Measurements from ENCODE around the gene GHDC.

The GHDC gene

DNA sequence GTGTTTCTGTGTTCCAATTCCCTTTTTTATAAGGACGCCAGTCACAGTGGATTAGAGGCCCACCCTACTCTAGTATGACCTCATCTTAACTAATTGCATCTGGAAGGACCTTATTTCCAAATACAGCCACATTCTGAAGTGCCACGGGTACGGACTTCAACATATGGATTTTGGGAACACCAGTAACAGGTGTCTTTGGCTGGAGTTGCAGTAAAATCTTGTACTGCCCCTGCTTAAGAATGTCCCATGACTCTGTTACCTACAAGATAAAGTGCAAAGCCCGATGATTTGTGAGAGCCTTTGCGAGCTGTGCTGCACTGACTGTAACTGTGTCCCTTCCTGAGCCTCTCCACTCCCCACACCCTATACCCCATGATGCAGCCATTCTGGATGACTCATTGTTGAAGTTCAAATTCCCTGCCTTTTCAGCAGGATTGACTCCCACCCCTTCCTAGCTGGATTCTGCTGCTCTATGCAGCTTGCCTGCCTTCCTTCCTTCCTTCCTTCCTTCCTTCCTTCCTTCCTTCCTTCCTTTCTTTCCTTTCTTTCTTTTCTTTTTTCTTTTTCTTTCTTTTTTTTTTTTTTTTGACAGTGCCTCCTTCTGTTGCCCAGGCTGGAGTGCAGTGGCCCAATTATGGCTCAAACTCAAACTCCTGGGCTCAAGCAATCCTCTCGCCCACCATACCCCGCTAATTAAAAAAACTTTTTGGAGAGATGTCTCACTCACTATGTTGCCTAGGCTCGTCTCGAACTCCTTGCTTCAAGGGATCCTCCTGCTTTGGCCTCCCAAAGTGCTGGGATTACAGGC, 11.2 kb downstream of the GHDC start:
- DNase-seq = no peak

DNA sequence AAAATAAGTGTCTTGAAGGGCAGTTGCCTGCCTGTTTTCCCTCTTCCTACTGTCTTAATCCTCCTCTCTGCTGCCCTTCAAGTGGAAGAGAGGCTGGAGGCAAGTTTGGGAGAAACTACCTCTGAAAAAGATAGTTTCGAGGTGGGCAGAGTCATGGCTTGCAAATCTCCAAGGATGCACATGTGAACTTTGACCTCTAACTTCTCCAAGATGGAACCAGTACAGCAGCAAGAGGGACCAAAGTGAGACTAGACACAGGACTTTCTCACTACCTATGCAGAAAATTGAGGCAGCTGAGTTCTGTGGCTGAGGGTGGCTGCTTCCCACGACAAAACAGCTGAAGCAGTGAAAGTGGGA, 12.5 kb downstream of the GHDC start:
- DNase-seq = no peak

DNA sequence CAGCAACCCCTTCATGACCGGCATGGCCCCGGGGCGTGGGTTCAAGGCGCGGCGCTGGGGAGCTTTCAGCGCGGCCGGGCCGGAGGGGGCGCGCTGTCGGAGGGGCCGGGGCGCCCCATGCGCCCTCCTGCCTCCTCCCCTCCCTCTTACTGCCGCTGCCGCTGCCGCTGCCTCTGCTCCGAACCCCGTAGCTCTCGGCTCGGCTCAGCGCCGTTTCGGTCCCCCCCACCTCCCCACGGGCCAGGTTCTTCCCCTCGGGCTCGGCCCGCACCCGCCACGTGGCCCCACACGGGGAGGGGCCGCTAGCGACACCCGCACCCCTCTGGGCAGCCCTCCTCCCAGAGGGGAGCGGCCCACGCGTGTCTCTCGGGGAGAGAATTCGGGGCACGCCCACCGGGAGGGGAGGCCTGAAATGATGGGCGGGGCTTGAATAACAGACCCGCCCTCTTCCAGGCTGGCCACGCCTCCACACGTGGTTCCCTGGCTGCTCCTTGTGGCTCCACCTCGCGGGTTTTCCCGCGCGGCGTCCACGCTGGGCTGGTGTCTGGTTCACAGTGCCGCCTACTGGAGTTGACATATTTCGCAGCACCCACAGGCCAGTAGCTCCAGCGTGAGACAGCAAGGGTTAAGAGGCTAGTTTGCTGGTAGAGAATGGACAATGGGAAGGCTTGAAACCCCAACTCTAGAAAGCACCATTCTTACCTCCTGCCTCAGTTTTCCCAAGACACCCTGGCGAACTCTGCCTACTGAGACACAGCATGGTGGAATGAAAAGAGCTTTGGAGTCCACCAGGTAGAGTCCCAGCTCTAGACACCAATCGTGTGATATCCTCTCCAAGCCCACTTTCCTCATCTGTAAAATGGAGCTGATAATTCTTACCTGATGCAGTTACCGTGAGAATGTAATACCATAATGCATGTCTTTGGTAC, 13.1 kb downstream of the GHDC start, which contains the start of gene KCNH4:
Gene KCNH4 (minus strand): TSS at position 221 of the 929 bp plus-strand sequence. CDS start 197 bp downstream, at position 24.
- DNase-seq = peak; percentile 92 to 93

DNA sequence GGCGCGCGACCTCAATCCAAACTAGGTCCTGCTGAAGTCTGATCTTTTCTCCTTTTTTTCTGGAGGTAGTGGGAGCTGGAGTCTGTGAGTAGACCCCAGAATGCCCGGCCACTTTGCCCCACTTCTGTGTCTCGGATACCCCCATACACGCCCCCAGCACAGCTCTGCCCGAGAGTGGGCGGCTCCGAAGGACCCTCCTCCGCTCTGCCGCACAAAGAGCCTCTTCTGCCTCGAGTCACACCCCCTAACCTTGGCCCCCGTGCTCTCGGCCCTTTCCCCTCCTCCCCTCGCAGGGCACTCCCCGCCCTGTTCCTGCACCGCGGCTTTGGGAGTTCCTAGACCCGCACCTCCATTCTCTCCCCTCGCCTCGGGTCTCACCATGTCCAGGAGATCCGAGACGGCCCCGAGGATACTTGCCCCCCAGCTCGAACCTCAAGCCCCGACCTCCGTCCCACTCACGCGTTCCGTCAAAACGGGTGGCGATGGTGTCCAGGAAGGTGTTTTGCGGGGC, 13.8 kb downstream of the GHDC start:
- no peak for DNase-seq

DNA sequence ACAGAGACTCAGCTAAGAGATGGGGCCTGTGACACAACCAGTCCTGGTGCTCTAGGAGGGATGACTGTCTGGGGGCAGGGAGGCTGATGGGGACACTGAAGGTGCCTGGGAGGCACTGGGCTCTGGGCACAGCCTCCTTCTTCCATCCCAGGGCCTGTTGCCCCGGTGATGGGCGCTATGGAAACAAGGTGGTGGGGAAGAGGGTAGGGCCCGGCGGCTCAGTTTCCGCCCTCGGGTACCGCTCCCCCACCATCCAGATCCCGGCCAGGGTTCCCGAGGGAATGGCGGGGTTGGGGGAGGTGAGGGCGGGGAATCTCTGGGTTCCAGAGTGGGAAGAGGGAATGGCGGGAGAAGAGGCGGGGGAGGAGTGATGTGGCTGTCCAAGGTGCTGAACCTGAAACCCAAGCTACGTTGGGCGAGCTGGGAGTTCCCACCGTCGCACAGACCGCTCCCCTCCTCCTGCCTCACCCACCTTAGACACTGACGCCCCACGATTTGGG, 14.3 kb downstream of the GHDC start:
- DNase-seq = peak in 1 of 2 donors; percentile 30

DNA sequence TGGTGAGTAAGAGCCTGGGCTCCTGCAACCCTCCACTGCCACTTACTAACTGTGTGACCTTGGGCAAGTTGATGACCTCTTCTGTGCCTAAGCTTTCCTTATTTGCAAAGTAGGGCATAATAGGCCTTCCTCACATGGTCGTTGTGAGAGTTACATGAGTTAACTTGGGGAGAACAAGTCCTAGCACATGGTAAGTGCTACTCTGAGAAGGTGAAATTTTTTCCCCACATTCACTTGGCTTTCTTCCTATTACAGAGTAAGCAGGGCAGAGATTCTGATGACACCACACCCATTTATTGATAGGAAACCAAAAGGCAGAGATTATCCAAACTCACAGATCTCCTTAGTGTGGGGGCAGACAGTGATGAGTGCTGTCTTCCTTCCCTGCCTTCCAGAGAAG, 15.0 kb downstream of the GHDC start:
- DNase-seq = no peak

DNA sequence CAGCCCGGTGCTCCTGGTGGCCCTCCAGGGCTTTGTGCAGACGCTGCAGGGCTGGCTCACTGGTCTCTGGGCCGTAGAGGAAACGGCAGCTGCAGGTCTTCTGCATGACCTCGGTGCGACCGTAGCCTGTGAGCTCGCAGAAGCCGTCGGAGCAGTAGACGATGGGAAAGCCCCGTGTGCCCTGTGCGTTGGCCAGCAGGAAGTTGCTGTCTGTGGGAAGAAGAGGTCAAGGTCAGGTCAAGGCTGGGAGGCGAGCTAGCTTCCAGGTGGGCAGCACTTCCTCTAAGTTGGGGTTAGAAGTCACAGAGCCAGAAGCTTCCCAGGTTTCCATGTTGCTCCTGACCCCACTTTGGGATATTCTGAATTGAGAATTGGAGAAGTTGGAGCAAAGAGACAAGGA, 15.5 kb downstream of the GHDC start:
- peak; percentile 42 to 63 for DNase-seq

DNA sequence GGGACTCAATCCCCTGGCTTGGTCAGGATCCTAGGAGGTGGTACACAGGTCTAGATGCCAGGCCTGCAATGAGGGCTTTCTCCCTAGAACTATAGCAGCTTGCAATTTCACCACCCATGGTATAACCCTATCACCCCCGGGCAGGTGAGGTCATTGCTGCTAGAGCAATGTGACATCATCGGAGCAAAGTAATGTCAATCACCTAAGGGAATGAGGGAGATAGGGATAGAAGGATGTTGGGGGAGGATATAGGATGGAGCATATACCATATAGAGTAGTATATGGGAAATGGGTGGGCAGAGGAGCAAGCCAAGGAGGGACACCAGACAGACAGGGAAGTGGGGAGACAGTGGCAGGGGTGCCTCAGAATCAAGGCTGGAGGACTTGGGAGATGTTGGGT, 16.6 kb downstream of the GHDC start:
- DNase-seq = no peak

DNA sequence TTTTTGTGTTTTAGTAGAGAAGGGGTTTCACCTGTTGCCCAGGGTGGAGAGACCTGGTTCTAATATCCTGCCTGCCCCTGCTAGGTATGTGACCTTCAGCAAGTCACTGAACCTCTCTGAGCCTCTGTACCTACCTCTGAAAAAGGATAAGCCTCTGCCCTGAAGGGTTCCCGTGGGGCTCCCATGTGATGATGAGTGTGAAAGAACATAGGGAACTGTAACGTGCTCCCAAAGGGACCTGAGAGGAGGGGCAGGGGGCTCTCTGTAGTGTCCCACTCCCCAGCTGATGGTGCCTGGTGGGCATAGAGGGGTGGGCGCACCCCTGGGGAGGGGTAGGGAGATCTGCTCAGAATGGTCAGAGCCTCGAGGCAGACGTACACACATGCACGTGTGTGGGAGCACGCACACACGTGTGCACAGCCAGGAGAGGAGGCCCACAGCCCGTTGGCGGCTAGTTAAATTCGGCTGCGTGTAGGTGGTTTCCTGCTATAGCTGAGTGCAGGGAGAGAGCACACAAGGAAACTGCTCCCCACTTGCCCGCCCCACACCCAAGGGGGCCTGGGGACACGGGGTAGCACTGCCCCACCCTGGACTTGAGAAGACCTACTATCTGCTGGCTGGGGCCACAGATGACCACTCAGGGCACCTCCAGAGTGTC, 20.0 kb downstream of the GHDC start:
- DNase-seq = no peak

DNA sequence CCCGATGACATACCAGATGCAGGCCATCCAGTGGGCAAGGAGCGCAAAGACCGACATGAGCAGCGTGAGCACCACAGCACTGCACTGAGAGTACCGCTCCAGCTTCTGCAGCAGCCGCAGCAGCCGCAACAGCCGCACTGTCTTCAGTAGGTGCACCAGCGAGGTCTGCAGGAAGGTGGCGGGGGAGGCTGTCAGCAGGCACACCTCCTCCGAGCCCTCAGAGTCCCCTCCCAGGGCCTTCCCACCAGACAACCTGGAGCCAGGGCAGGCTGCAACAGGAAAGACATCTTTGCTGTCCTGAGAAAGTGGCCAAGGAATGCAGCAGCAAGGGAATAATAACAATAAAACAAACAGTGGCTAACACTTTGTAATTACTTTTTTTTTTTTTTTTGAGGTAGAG, 22.5 kb downstream of the GHDC start:
- no peak for DNase-seq

DNA sequence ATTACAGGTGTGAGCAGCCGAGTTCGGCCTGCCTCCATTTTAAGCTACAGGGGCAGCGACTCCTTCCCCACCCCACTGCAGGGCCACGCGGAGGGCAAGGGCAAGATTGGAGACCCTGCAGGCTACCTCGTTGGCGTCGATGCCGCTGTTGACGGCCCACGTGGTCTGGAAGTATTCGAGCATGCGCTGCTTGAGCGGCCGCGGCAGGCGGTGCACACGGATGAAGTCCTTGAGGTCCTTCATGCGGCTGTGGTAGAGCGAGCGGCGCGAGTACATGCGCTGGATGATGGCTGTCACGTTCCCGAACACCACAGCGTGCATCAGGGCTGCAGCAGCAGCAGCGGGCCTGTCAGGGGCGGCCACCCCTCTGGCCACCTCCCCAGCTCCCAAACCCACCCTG, 24.9 kb downstream of the GHDC start:
- DNase-seq = no peak

DNA sequence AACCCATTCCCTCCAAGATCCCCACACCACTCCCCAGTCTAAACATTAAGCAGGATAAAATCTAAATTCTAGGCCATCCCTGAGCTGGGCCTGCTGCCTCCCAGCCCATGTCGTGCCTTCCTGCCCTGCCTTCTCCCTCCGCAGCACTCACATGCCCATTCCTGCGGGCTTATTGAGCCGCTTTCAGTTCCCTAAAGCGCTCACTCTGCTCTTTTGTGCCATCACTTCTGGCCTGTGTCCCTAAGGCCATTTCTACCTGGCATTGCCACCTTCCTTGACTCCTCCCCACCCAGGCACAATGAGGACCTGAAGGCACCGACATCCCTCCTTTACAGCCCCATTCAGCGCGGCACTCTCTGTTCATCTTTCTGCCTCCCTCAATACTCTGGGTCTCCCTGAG, 26.5 kb downstream of the GHDC start:
- DNase-seq = no peak

DNA sequence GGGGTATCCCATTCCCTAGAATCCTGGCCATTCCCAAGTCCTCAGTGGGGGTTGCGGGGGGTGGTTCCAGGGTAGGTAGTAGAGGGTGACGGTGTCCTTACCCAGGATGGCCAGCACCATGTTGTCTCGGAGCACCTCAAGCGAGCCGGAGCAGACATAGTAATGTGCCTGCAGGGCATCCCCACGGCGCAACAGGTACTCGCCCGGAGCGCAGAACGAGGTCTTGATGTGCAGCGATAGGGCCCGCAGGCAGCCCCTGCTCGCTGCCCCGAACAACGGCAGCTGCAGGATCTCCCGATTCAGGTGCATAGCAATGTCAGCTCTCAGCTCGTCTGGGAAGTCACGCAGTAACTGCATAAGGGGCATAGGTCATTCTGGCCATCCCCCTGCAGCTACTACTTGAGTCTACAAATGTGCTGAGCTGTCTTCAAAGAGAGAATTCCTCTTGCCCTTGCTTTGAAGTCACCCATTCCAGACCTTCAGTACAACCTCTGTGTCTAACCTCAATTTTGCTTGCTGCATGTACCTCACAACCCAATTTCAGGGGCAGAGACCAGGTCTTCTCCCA, 28.0 kb downstream of the GHDC start:
- no peak for DNase-seq

DNA sequence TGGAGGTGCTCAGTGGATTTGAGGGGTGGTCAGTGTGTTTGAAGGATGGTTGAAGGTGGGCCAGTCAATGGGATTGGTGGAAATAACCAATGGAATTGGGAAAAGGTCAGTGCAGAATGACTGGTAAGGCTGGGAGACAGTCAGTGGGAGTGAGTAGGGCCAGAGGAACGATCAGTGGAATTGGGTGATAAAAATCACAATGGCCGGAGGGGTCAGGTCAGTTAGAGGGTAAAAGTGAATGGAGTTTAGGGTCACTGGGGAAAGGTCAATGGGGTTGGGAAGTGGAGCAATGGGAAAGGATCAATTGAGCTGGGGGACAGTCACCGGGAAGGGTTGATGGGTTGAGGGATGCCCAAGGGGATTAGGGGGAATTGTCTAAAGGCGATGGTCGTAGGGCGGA, 28.5 kb downstream of the GHDC start:
- DNase-seq = no peak

DNA sequence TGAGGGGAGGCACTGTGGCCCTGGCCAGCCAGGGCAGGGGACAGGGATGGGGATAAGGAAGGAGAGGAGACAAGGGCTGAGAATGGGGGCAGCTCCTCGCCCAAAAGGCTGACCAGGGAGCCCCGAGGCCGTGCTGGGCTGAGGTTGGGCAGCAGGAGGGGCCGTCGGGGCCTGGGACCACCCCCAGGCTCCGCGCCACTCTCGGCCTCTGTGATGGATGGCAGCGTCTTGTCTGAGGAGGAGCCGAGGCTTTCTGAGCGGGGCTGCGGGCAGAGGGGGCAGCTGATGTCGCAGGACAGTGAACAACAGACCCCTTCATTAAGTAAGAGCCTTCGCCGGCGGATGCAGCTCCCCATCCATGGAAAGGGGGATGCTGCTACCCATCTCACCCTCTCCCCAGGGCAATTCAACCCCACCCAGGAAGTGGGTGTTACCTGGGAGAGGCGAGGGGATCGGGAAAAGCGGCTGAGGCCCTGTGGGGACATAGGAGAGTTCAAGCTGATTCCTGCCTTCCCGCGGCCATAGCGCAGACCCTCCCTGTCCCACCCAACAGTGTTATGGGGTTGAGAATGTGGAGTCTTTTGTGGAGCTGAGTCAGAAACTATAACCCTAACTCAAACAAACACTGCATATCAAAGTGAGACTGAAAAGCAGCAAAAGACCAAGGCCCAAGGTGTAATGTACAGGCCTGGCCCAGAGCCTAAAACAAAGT, 30.4 kb downstream of the GHDC start:
- DNase-seq = no peak

DNA sequence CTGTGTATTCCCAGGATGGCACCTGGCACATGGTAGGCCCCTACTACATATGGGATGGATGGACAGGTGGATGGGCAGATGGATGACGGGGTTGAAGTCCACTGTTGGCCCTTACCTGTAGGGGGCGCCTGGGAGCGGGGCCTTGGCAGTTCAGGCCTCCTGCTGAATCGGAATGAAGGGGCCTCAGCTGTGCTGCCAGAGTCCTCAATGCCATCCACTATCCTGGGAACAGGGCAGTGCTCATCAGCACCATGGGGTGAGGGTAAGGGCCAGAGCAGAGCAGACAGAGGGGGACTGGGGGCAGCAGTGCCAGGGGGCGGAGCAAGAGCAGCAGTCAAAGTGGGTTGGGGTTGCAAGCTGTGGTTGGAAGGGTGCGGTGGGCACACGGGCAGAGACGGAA, 31.2 kb downstream of the GHDC start:
- peak in 1 of 2 donors; percentile 22 for DNase-seq

DNA sequence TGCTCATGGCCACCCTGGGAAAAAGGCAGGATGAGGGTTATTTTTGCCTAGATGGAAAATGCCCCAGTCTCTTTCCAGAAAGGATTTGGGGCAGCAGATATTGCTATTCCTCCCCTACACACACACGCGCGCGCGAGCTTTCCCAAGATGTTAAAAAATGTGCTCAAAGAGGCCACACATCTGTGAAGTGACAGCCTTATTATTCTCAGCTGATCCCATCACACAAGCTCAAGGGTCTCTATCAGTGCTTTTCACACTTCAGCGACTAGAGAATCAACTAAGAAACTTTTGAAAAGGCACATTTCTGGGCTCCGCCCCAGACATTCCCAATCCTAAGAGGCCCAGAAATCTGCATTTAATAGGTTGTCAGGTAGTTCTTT, 33.8 kb downstream of the GHDC start:
- no peak for DNase-seq

DNA sequence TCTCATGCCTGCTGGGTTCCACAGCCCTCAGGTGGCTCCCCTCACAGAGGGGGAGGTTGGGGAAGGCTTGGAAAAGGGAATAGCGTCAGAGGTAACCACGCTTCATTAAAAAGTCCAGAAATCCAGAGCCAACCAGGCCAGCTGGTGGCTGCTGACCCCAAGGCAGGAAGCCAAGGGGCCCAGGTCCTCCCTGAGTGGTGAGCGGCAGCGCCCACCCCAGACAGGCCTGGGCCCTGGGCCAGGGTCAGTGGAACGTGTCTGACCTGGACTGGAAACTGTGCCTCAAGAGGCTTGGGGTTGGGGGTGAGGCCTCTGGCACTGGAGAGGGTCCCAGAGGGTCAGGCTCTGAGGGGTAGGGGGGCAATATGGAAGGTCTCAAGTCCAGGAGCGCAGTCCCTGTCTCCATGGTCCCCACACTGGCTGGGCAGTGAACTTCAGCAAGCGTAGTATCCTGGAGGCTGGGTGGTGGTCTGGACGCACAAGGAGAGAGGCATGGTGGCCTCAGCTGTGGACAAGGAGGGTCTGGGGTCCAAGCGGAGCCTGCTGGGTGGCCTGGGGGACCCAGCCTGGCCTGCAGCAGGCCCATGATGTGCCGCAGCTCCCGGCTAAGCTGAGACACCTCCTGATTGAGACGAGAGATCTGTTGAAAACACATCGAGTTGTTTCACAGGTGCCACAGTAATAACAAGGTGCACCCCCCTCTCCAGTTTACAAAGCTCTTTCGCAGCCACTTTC, 34.3 kb downstream of the GHDC start:
- no peak for DNase-seq

DNA sequence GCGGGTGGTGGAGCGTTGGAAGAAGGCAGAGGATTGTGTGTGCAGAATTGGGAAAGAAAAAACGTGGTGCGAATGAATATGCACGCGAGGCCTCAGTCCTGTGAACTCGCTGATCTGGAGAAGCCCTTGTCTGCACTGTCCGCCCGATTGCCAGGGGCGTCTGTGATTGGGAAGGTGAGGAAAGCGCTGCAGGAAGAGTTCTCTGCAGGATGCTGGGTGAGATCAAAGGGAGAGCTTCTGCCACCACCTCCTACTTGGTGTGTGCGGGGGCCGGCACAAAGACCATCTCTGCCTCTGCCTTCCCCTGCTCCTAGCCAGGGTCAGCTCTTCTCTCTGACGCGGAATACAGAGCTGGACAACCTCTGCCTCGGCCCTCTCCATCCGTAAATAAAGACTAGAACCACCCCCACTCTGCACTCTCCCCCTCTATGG, 38.7 kb downstream of the GHDC start:
- no peak for DNase-seq

DNA sequence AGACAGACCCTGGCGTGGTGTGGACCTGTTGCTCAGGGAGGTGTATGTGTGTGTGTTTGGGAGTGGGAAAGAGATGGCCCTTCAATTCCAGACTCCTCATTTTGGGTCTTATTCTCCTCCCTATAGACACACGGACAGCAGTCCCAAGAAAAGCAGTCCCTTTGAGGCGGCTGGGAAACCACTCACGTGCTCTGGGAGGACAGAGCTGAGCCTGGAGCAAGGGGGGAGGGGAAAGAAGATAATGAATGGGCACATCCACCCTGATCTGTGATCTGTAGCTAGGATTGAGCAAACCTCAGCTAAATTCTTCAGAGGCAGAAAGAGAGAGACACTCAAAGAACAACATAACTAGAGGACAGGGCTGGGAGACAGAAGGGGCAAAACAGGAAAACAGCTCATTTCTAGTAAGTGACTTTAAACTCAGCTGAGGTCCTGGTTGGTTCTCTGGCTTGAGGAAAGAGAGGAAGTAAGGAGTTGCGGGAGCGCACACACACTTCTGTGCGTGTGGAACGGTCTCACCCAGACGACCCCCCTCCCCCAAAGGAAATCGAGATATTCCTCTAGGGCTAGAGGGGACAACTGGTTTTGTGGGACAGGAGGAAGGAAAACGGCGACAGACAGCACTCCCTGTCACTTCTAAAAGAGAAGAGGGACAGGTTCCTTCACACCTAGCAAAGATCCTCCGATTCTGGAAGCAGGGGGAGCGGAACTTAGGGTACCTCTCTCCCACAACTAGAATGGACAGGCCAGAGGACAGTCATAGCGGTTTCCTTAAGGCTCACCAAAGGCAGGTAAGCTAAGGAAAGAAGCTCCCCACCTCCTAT, 40.2 kb downstream of the GHDC start:
- peak in 1 of 2 donors; percentile 11 for DNase-seq
